Loucy (cell line): ENCODE measurements around the gene TBC1D22A.

ENCODE experiments used
- H2AFZ ChIP-seq: fragments of 200-600 bp; sonication (generic); 2 replicates; pipeline ENCODE4 v1.6.0; 2016; ENCODE audit warnings: antibody characterized with exemption, mild to moderate bottlenecking, low read length, moderate library complexity
- H3F3A ChIP-seq: fragments of 200-600 bp; 2 replicates; pipeline ENCODE4 v1.6.0; 2016; ENCODE audit warnings: antibody characterized with exemption, low read depth, mild to moderate bottlenecking
- H3K27me3 ChIP-seq: fragments of 200-600 bp; sonication (generic); 2 replicates; pipeline ENCODE4 v1.6.1; 2014; ENCODE audit warnings: low read length, mild to moderate bottlenecking; ENCODE audit not compliant: insufficient read depth, poor library complexity, severe bottlenecking
- H3K36me3 ChIP-seq: fragments of 200-600 bp; sonication (generic); 2 replicates; pipeline ENCODE4 v1.6.1; 2016; ENCODE audit warnings: low read length; ENCODE audit not compliant: insufficient read depth
- H3K4me1 ChIP-seq: fragments of 200-600 bp; sonication (generic); 2 replicates; pipeline ENCODE4 v1.5.1; 2014; ENCODE audit warnings: low read length, mild to moderate bottlenecking; ENCODE audit not compliant: insufficient read depth, poor library complexity, severe bottlenecking
- H3K4me2 ChIP-seq: fragments of 200-600 bp; sonication (generic); 2 replicates; pipeline ENCODE4 v1.6.0; 2014; ENCODE audit warnings: antibody characterized with exemption, low read length, low read depth, mild to moderate bottlenecking; ENCODE audit not compliant: poor library complexity, severe bottlenecking
- H3K4me3 ChIP-seq: fragments of 200-600 bp; sonication (generic); 2 replicates; pipeline ENCODE4 v1.5.1; 2014; ENCODE audit warnings: low read length, mild to moderate bottlenecking, mixed read lengths; ENCODE audit not compliant: poor library complexity, severe bottlenecking
- H3K79me2 ChIP-seq: fragments of 200-600 bp; sonication (generic); 2 replicates; pipeline ENCODE4 v1.6.1; 2014; ENCODE audit warnings: low read length; ENCODE audit not compliant: insufficient read depth
- H3K9ac ChIP-seq: fragments of 200-600 bp; sonication (generic); 2 replicates; pipeline ENCODE4 v1.6.0; 2014; ENCODE audit warnings: mild to moderate bottlenecking, low read depth, low read length, moderate library complexity; ENCODE audit not compliant: poor library complexity, severe bottlenecking
- H3K9me2 ChIP-seq: fragments of 200-600 bp; sonication (generic); replicated peaks from 2 replicates; pipeline ENCODE4 v1.6.1; 2016; ENCODE audit warnings: low read depth, low read length, mixed read lengths
- H3K9me3 ChIP-seq: fragments of 200-600 bp; sonication (generic); 2 replicates; pipeline ENCODE4 v1.6.1; 2014; ENCODE audit warnings: mild to moderate bottlenecking, antibody characterized with exemption, low read length, low read depth; ENCODE audit not compliant: insufficient read depth
- H4K20me1 ChIP-seq: fragments of 200-600 bp; sonication (generic); 2 replicates; pipeline ENCODE4 v1.6.0; 2014; ENCODE audit warnings: antibody characterized with exemption, low read length, mild to moderate bottlenecking; ENCODE audit not compliant: insufficient read depth, poor library complexity, severe bottlenecking
- CTCF ChIP-seq: fragments of 200-600 bp; sonication (generic); conservative IDR thresholded peaks from 2 replicates; pipeline ENCODE4 v1.5.1; 2014; ENCODE audit warnings: mild to moderate bottlenecking, antibody characterized with exemption, low read length
- EZH2phosphoT487 ChIP-seq: fragments of 200-600 bp; IDR thresholded peaks from 2 replicates; pipeline ENCODE4 v1.6.1; 2018; ENCODE audit warnings: antibody characterized with exemption, mild to moderate bottlenecking, moderate library complexity, borderline replicate concordance

Gene TBC1D22A

GRCh38 chr22:47161631-47162030 is 399.2 kb downstream of the TBC1D22A start:
- Histone ChIP-seq H3K4me2 (no peak overlapping the region), H3K9me2 (no peaks in the 10 kb centered on the region), H3K36me3 (peaks cover 15% of the 10 kb centered on the region; the same call in 1 of the 2 replicates), H3F3A (no peaks in the 10 kb centered on the region), H3K27me3 (no peaks in the 10 kb centered on the region), H2AFZ (no peak overlapping the region), H3K9ac (no peak overlapping the region), H3K4me1 (no peaks in the 10 kb centered on the region), H3K4me3 (no peak overlapping the region), H4K20me1 (no peaks in the 10 kb centered on the region), H3K79me2 (no peaks in the 10 kb centered on the region; the same call in 1 of the 2 replicates), H3K9me3 (no peaks in the 10 kb centered on the region)
- no peak for TF ChIP-seq CTCF
- no peak for TF ChIP-seq EZH2phosphoT487

GRCh38 chr22:47162865-47163264 is 400.4 kb downstream of the TBC1D22A start:
- Histone ChIP-seq H2AFZ (no peak overlapping the region), H3K4me2 (no peak overlapping the region)

GRCh38 chr22:47163481-47163855 is 401.0 kb downstream of the TBC1D22A start:
- H3K27me3 ChIP-seq: no peaks in the 10 kb centered on the region
- no peaks in the 10 kb centered on the region for H3F3A ChIP-seq
- H3K4me1 ChIP-seq: no peaks in the 10 kb centered on the region
- TF ChIP-seq EZH2phosphoT487 (no peak), CTCF (no peak)
- no peaks in the 10 kb centered on the region; the same call in 1 of the 2 replicates for H3K79me2 ChIP-seq
- H3K36me3 ChIP-seq: peaks cover 14% of the 10 kb centered on the region; the same call in 1 of the 2 replicates
- H3K4me2 ChIP-seq: no peak overlapping the region
- H3K9me3 ChIP-seq: no peaks in the 10 kb centered on the region
- no peak overlapping the region for H3K9ac ChIP-seq
- H2AFZ ChIP-seq: no peak overlapping the region
- H4K20me1 ChIP-seq: no peaks in the 10 kb centered on the region
- H3K9me2 ChIP-seq: no peaks in the 10 kb centered on the region
- H3K4me3 ChIP-seq: no peak overlapping the region

More at GRCh38 chr22:47162865-47163264, 400.4 kb downstream of the TBC1D22A start:
- H3K9ac ChIP-seq: no peak overlapping the region
- H3K9me2 ChIP-seq: no peaks in the 10 kb centered on the region
- no peaks in the 10 kb centered on the region for H4K20me1 ChIP-seq
- no peaks in the 10 kb centered on the region for H3K4me1 ChIP-seq
- TF ChIP-seq CTCF (no peak), EZH2phosphoT487 (no peak)
- H3K36me3 ChIP-seq: peaks cover 15% of the 10 kb centered on the region; the same call in 1 of the 2 replicates
- H3K79me2 ChIP-seq: no peaks in the 10 kb centered on the region; the same call in 1 of the 2 replicates
- no peaks in the 10 kb centered on the region for H3K27me3 ChIP-seq
- H3K4me3 ChIP-seq: no peak overlapping the region
- no peaks in the 10 kb centered on the region for H3F3A ChIP-seq
- no peaks in the 10 kb centered on the region for H3K9me3 ChIP-seq
